H1 (cell line): ENCODE data around the gene PHACTR1. TPM values are rescaled to one million over a fixed set of nuclear protein-coding genes. Genes with fewer than 3 reads are reported as not detected.

Source experiments
- CTCF ChIA-PET: fragments of 300-600 bp; sonication (Branson Sonifier 250); formaldehyde crosslinking; loops from one replicate; lab custom pipeline; 2021; ENCODE audit not compliant: partially characterized antibody; lab: Charles Lee
- POLR2A ChIA-PET: fragments of 300-600 bp; sonication (Branson Sonifier 250); formaldehyde crosslinking; loops from one replicate; lab custom pipeline; 2021; ENCODE audit warnings: inconsistent platforms; ENCODE audit not compliant: partially characterized antibody; lab: Charles Lee
- DNase-seq, 2 experiments: peaks; one replicate each; pipeline versions ENCODE4 v3.0.0 to v3.0.0-alpha.2; 2010 to 2022; ENCODE audit warnings: low spot score in 2 of 2, low read depth in 1 of 2, mixed read lengths in 1 of 2
- FAIRE-seq: peaks from 2 replicates; lab custom pipeline; 2011; peaks lifted over from hg19 to GRCh38; lab: Jason Lieb, UNC
- H2AFZ ChIP-seq: 2 replicates; pipeline ENCODE4 v1.8.1; 2012; ENCODE audit warnings: low read length, inconsistent platforms
- H2AK5ac ChIP-seq: 2 replicates; pipeline ENCODE4 v1.6.1; 2013; ENCODE audit warnings: low read depth, low read length
- H2BK120ac ChIP-seq: replicated peaks from 2 replicates; pipeline ENCODE3; 2013; ENCODE audit warnings: low read depth, low read length, inconsistent platforms
- H2BK12ac ChIP-seq: 2 replicates; pipeline ENCODE4 v1.6.1; 2013; ENCODE audit warnings: low read depth, low read length
- H2BK15ac ChIP-seq: 2 replicates; pipeline ENCODE4 v1.6.1; 2013; ENCODE audit warnings: low read length
- H2BK20ac ChIP-seq: 2 replicates; pipeline ENCODE4 v1.6.1; 2013; ENCODE audit warnings: low read length
- H2BK5ac ChIP-seq: 2 replicates; pipeline ENCODE4 v1.6.1; 2013; ENCODE audit warnings: low read depth, low read length
- H3K14ac ChIP-seq: 2 replicates; pipeline ENCODE4 v1.6.1; 2013; ENCODE audit warnings: inconsistent platforms; ENCODE audit not compliant: insufficient read length
- H3K18ac ChIP-seq: 2 replicates; pipeline ENCODE4 v1.6.1; 2013; ENCODE audit warnings: low read length; ENCODE audit errors: extremely low read depth
- H3K23ac ChIP-seq: 2 replicates; pipeline ENCODE4 v1.6.1; 2013; ENCODE audit warnings: inconsistent platforms; ENCODE audit not compliant: insufficient read length
- H3K23me2 ChIP-seq: 2 replicates; pipeline ENCODE4 v1.6.1; 2013; ENCODE audit warnings: low read depth, low read length
- H3K27ac ChIP-seq: 2 replicates; pipeline ENCODE4 v1.6.1; 2011; ENCODE audit warnings: low read depth, low read length, inconsistent platforms
- H3K27me3 ChIP-seq, 4 experiments: replicated peaks in 1 of 4; 1 replicate in 1 of 4; 2 replicates in 3 of 4; pipeline versions ENCODE4 v1.6.1 to v1.8.1; 2011 to 2013; ENCODE audit warnings: low read length in 3 of 4, mild to moderate bottlenecking in 3 of 4, inconsistent platforms in 2 of 4, mixed read lengths in 2 of 4, moderate library complexity in 1 of 4; ENCODE audit not compliant: control insufficient read depth in 3 of 4, insufficient read depth in 3 of 4; ENCODE audit errors: extremely low read depth in 1 of 4
- H3K36me3 ChIP-seq, 4 experiments: 2 replicates each; pipeline versions ENCODE4 v1.6.1 to v1.8.1; 2011 to 2013; ENCODE audit warnings: mild to moderate bottlenecking in 4 of 4, low read length in 3 of 4, moderate library complexity in 2 of 4, control low read depth in 1 of 4, inconsistent platforms in 1 of 4; ENCODE audit not compliant: insufficient read depth in 4 of 4, control insufficient read depth in 2 of 4
- H3K4ac ChIP-seq: replicated peaks from 2 replicates; pipeline ENCODE3; 2013; ENCODE audit warnings: low read length, low read depth, mixed read lengths, inconsistent platforms; ENCODE audit not compliant: insufficient read length
- H3K4me1 ChIP-seq, 4 experiments: replicated peaks in 1 of 4; 1 replicate in 1 of 4; 2 replicates in 3 of 4; pipeline versions ENCODE4 v1.6.1 to v1.8.1; 2011 to 2013; ENCODE audit warnings: low read length in 3 of 4, inconsistent platforms in 2 of 4, mixed read lengths in 1 of 4; ENCODE audit not compliant: insufficient read depth in 4 of 4, control insufficient read depth in 3 of 4
- H3K4me2 ChIP-seq, 2 experiments: 2 replicates each; pipeline versions ENCODE4 v1.6.1 to v1.8.1; 2011 to 2013; ENCODE audit warnings: low read depth in 2 of 2, low read length in 2 of 2, control low read depth in 1 of 2, inconsistent platforms in 1 of 2, mild to moderate bottlenecking in 1 of 2; ENCODE audit not compliant: insufficient read depth in 1 of 2
- H3K4me3 ChIP-seq, 4 experiments: fragments of 200-600, 300-600 bp in 1 of 4; sonication (generic), shearing (Covaris generic), sonication (Bioruptor Twin) in 1 of 4; 2 replicates each; pipeline versions ENCODE4 v1.5.1 to v1.8.1; 2011 to 2016; ENCODE audit warnings: low read length in 4 of 4, low read depth in 3 of 4, control low read depth in 2 of 4, inconsistent platforms in 2 of 4, mild to moderate bottlenecking in 2 of 4, mixed read lengths in 1 of 4, moderate library complexity in 1 of 4; ENCODE audit not compliant: insufficient read depth in 2 of 4; ENCODE audit errors: extremely low read depth in 1 of 4
- H3K56ac ChIP-seq: replicated peaks from 2 replicates; pipeline ENCODE3; 2013; ENCODE audit warnings: low read depth, mild to moderate bottlenecking, mixed read lengths, low read length, inconsistent platforms; ENCODE audit not compliant: insufficient read length
- H3K79me1 ChIP-seq: 2 replicates; pipeline ENCODE4 v1.6.1; 2013; ENCODE audit warnings: low read depth, low read length, control low read depth
- H3K79me2 ChIP-seq, 2 experiments: 2 replicates each; pipeline versions ENCODE4 v1.6.1 to v1.8.1; 2012 to 2013; ENCODE audit warnings: low read length in 2 of 2, mild to moderate bottlenecking in 2 of 2, inconsistent platforms in 1 of 2; ENCODE audit not compliant: insufficient read depth in 2 of 2, control insufficient read depth in 1 of 2
- H3K9ac ChIP-seq, 4 experiments: replicated peaks in 1 of 4; 1 replicate in 1 of 4; 2 replicates in 3 of 4; pipeline versions ENCODE4 v1.6.1 to v1.8.1; 2011 to 2013; ENCODE audit warnings: low read depth in 3 of 4, low read length in 3 of 4, control low read depth in 2 of 4, mild to moderate bottlenecking in 2 of 4, moderate library complexity in 2 of 4, inconsistent platforms in 1 of 4; ENCODE audit errors: extremely low read depth in 1 of 4
- H3K9me3 ChIP-seq, 2 experiments: 2 replicates each; pipeline versions ENCODE4 v1.6.1 to v1.8.1; 2012 to 2013; ENCODE audit warnings: mild to moderate bottlenecking in 2 of 2, moderate library complexity in 2 of 2, control low read depth in 1 of 2, inconsistent platforms in 1 of 2, low read depth in 1 of 2, low read length in 1 of 2, mixed read lengths in 1 of 2; ENCODE audit not compliant: insufficient read depth in 2 of 2
- H4K20me1 ChIP-seq, 2 experiments: replicated peaks in 1 of 2; 2 replicates each; pipeline versions ENCODE3 to v1.8.1; 2011 to 2013; ENCODE audit warnings: inconsistent platforms in 2 of 2, low read length in 2 of 2, mild to moderate bottlenecking in 1 of 2; ENCODE audit not compliant: insufficient read depth in 2 of 2, control insufficient read depth in 1 of 2
- H4K5ac ChIP-seq: 2 replicates; pipeline ENCODE4 v1.6.1; 2013; ENCODE audit warnings: low read length, low read depth, mixed read lengths, inconsistent platforms; ENCODE audit not compliant: insufficient read length
- H4K8ac ChIP-seq: 2 replicates; pipeline ENCODE4 v1.8.0; 2013; ENCODE audit warnings: mild to moderate bottlenecking, moderate library complexity, low read length, inconsistent platforms; ENCODE audit not compliant: insufficient read depth; ENCODE audit errors: extremely low read depth
- H4K91ac ChIP-seq: replicated peaks from 2 replicates; pipeline ENCODE3; 2013; ENCODE audit warnings: low read length, mixed read lengths, inconsistent platforms; ENCODE audit not compliant: insufficient read length
- CHD2 ChIP-seq: IDR thresholded peaks from 2 replicates; pipeline ENCODE4 v1.6.1; 2012; ENCODE audit warnings: low read length, improper control_type of control experiment
- KDM1A ChIP-seq: fragments of 200-600, 300-600 bp; sonication (generic); IDR thresholded peaks from 2 replicates; pipeline ENCODE4 v1.7.1; 2016; ENCODE audit warnings: mild to moderate bottlenecking, low read length, borderline replicate concordance
- NANOG ChIP-seq: IDR thresholded peaks from 2 replicates; pipeline ENCODE4 v1.6.1; 2011; ENCODE audit warnings: low read length, low read depth, mild to moderate bottlenecking, inconsistent platforms; ENCODE audit not compliant: insufficient read depth, poor library complexity, severe bottlenecking
- POU5F1 ChIP-seq: IDR thresholded peaks from 2 replicates; pipeline ENCODE4 v1.6.1; 2011; ENCODE audit warnings: low read depth, mild to moderate bottlenecking, low read length, moderate library complexity
- RAD21 ChIP-seq, 2 experiments: IDR thresholded peaks in 1 of 2; conservative IDR thresholded peaks in 1 of 2; 2 replicates each; pipeline ENCODE4 v1.6.1; 2011; ENCODE audit warnings: low read depth in 2 of 2, low read length in 2 of 2, improper control_type of control experiment in 1 of 2, inconsistent platforms in 1 of 2, mild to moderate bottlenecking in 1 of 2, moderate library complexity in 1 of 2
- RFX5 ChIP-seq: IDR thresholded peaks from 2 replicates; pipeline ENCODE4 v1.6.1; 2011; ENCODE audit warnings: low read depth, low read length, improper control_type of control experiment, borderline replicate concordance
- RNF2 ChIP-seq: fragments of 200-900, 300-1000 bp; sonication (generic); IDR thresholded peaks from 2 replicates; pipeline ENCODE4 v1.7.1; 2016; ENCODE audit warnings: borderline replicate concordance, low read depth, mild to moderate bottlenecking, antibody characterized with exemption, low read length; ENCODE audit not compliant: poor library complexity, severe bottlenecking; ENCODE audit errors: missing control alignments
- SIX5 ChIP-seq: IDR thresholded peaks from 2 replicates; pipeline ENCODE4 v1.6.1; 2011; ENCODE audit warnings: mild to moderate bottlenecking, low read depth, low read length
- TBP ChIP-seq: IDR thresholded peaks from 2 replicates; pipeline ENCODE4 v1.6.1; 2011; ENCODE audit warnings: low read depth, low read length, improper control_type of control experiment
- TCF12 ChIP-seq: IDR thresholded peaks from 2 replicates; pipeline ENCODE4 v1.6.1; 2011; ENCODE audit warnings: low read depth, mild to moderate bottlenecking, low read length
- YY1 ChIP-seq: IDR thresholded peaks from 2 replicates; pipeline ENCODE4 v1.6.1; 2011; ENCODE audit warnings: low read depth, mild to moderate bottlenecking, low read length
- WGBS, 2 experiments: shearing (Covaris generic) in 1 of 2; methylation state at CpG; one replicate each; pipeline versions ENCODE4 v1.1.6 to v1.1.7; 2013 to 2015; ENCODE audit warnings: low lambda C conversion rate in 2 of 2, mixed read lengths in 2 of 2, inconsistent platforms in 1 of 2, low coverage in 1 of 2, missing lambda C conversion rate in 1 of 2; ENCODE audit not compliant: insufficient replicate concordance in 2 of 2, insufficient coverage in 1 of 2, insufficient read length in 1 of 2; ENCODE audit errors: extremely low coverage in 1 of 2, missing lambda C conversion rate in 1 of 2; 5-methylcytosine and 5-hydroxymethylcytosine counted together
- polyA plus RNA-seq, 7 experiments: library from polyadenylated mRNA; depleted of rRNA in 3 of 7; stranded (reverse) in 5 of 7; unstranded in 2 of 7; fragments of >200 nt in 5 of 7; fragments of 200-250 nt in 2 of 7; gene quantifications; 1 replicate in 5 of 7; 2 replicates in 1 of 7; 4 replicates in 1 of 7; pipeline versions ENCODE4 v1.2.1 to v1.2.3, GENCODE V29; 2011 to 2013; ENCODE audit warnings: missing spikeins in 2 of 7, mixed read lengths in 2 of 7
- total RNA-seq: library from RNA; stranded (reverse); fragmentation: NEBNext Ultra II Directional; extraction: Animal tissue kit (Norgen Biotek cat#: 25700); gene quantifications from 2 replicates; pipeline ENCODE4 v1.2.1, GENCODE V29; 2021
- TF ChIP-seq, protein P1 (sequence below): IDR thresholded peaks from 2 replicates; pipeline ENCODE4 v1.6.1; 2012; ENCODE audit warnings: low read length, inconsistent platforms

Gene PHACTR1
- total and polyA plus RNA-seq, 2 of the 8 experiments (the other 6 are each of a cell fraction or from before 2014, with no cell fraction given) = 3.9 to 17.1 TPM

- Histone ChIP-seq H2AK5ac (no peak overlapping the region), H3K27ac (no peak overlapping the region), H3K9me3 (no peaks in the 10 kb centered on the region), H2BK15ac (no peak overlapping the region), H4K5ac (no peak overlapping the region), H3K14ac (no peak overlapping the region), H3K18ac (no peak overlapping the region), H3K36me3 (no peaks in the 10 kb centered on the region), H3K23me2 (no peaks in the 10 kb centered on the region), H3K56ac (no peak overlapping the region), H2BK5ac (no peak overlapping the region), H4K8ac (no peak overlapping the region), H4K91ac (no peak overlapping the region), H4K20me1 (no peaks in the 10 kb centered on the region), H3K4me2 (no peak overlapping the region), H3K23ac (no peak overlapping the region), H2BK20ac (no peak overlapping the region), H3K4me3 (no peak overlapping the region), H3K79me2 (no peaks in the 10 kb centered on the region; a peak in 1 of 4 replicates), H2BK120ac (no peak overlapping the region), H3K9ac (no peak overlapping the region), H2AFZ (no peak overlapping the region), H3K27me3 (peaks cover 0 to 1% (median 0%) of the 10 kb centered on the region in 4 experiments; a peak in 1 of 7 replicates), H2BK12ac (no peak overlapping the region), H3K79me1 (no peaks in the 10 kb centered on the region), H3K4me1 (no peaks in the 10 kb centered on the region), H3K4ac (no peak overlapping the region)
- FAIRE-seq (no peak), DNase-seq (no peak)
- CTCF ChIA-PET = no interaction called here
- WGBS, 2 experiments = 84% methylated on average over 3 of the region's 3 CpGs; no CpG with 5 or more reads in 1 of the 2 experiments
- POLR2A ChIA-PET = no interaction called here
- TF ChIP-seq NANOG = no peak
- TF ChIP-seq, protein P1, sequence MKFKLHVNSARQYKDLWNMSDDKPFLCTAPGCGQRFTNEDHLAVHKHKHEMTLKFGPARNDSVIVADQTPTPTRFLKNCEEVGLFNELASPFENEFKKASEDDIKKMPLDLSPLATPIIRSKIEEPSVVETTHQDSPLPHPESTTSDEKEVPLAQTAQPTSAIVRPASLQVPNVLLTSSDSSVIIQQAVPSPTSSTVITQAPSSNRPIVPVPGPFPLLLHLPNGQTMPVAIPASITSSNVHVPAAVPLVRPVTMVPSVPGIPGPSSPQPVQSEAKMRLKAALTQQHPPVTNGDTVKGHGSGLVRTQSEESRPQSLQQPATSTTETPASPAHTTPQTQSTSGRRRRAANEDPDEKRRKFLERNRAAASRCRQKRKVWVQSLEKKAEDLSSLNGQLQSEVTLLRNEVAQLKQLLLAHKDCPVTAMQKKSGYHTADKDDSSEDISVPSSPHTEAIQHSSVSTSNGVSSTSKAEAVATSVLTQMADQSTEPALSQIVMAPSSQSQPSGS = no peak
- no peak for TF ChIP-seq SIX5
- TF ChIP-seq RNF2 = no peak
- TF ChIP-seq TCF12 = no peak
- no peak for TF ChIP-seq TBP
- no peak for TF ChIP-seq RFX5
- no peak for TF ChIP-seq KDM1A
- no peak for TF ChIP-seq YY1
- no peak for TF ChIP-seq CHD2
- TF ChIP-seq POU5F1 = no peak
- no peak for TF ChIP-seq RAD21 (IDR thresholded peaks at IDR 0.05 in 1 of 2, conservative IDR thresholded peaks at IDR 0.05 in 1 of 2; ENCODE audit: low read depth in 2 of 2, low read length in 2 of 2)
Measured at GRCh38 chr6:13001927-13002326, 285.4 kb downstream of the PHACTR1 start.
